Stimulated activated CD8-positive, alpha-beta memory T cell treated with anti-CD3 and anti-CD28 coated beads, Interleukin-4, amount 100 ng/mL, for 48 hours (primary cell): ENCODE measurements around the gene DNAJC27.

Experiments used
- DNase-seq: peaks from one replicate; pipeline ENCODE4 v3.0.0-alpha.2; 2020

DNAJC27 gene

DNA sequence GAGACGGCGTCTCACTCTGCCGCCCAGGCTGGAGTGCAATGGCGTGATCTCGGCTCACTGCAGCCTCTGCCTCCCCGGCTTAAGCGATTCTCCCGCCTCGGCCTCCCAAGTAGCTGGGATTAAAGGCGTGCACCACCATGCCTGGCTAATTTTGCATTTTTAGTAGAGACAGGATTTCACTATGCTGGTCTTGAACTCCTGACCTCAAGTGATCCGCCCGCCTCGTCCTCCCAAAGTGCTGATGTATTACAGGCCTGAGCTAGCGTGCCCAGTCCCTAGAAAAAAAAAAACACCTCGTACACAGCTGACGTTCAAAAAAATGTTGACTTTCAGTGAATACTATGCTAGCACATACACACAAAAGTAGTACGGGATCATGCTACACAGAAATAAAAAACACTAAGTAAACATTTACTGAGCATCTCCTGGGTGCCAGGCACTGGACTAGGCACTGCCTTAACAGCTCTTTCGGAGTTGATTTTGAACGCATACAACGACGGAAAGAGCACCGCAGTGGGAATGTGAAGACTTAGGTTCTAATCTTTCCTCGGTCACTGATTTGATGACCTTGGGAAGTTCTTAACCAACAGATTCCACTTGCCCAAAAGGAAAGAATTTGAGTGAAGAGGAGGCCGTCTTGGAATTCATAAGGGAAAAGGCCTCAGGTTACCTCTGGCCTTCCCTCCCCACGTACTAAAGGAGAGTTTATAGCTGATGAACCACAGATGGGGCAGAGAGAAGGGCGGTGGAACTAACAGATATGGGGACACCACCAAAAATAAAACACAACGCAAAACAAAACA is 1.1 kb downstream of the DNAJC27 start:
- no peak for DNase-seq

DNA sequence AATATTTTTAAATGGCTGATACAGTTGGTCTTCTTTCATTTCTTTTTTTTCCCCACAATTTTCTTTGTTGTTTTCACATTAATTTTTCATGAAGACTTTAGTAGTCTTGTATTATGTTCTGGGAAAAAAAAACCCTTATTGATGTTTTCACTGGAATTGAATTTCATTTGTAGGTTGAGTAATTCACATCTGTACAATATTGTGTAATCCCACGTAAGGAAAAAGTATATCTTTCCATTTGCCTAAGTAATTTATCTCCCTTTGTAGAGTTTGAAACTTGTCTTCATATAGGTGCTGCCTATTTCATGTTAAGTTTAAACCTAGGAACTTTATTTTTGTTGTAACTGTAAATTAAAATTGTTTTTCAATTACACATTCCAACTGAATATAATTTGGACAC is 2.0 kb downstream of the DNAJC27 start:
- no peak for DNase-seq

DNA sequence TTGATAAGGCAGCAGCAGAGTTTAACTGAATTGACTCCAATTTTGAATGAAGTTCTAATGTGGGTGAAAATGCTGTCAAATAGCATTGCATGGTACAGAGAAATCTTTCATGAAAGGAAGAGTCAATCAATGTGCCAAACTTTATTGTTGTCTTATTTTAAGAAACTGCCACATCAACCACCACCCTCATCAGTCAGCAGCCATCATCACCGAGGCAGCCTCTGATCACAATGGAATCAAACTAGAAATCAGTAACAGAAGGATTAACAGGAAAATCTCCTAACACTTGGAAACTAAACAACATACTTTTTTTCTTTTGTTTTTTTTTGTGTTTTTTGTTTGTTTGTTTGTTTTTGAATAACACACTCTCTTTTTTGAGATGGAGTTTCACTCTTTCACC is 9.9 kb downstream of the DNAJC27 start:
- no peak for DNase-seq

- DNase-seq: no peak
Observed at GRCh38 chr2:24959761-24960160, 12.0 kb downstream of the DNAJC27 start.

DNA sequence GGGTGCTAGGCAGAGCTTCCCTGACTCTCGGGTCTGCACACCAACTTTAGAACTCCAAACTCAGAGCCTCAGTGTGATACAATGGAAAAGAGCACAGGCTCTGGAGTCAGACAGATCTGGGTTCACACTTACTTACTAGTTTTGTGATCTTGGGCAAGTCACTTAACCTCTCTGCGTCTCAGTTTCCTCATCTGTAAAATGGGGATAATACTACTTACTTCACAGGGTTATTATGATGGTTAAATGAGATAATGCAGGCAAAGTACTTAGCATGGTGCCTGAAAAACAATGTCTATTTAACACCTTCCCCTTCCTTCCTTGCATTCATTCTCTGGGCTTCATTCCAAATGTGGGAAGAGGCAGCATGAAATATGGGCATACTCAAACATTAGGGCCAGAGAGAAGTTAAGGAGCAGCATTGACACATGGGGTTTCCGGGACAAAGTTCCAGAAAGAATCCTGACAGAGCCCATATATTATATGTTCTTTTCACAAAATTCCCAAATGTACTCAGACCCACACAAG is 13.3 kb downstream of the DNAJC27 start:
- DNase-seq: no peak

GRCh38 chr2:24957976-24958375 is 13.8 kb downstream of the DNAJC27 start:
- DNase-seq: no peak

DNA sequence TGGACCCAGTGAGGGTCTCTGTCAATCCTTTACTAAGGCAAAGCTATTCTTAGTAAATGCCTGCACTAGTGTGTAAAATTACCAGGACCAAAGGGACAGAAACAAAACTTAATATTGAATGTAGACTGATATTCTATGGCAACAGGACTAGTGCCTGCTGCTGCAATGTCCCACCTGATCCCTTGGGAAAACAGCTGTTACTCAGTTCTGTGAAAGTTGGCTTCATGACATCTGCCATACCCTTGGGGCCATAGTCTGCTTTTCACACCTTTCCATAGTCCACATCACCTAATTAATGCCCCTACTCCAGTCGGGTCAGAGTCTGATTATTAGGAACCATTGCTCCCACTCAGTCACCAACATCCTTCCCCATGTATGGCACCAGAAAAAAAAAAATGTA is 14.5 kb downstream of the DNAJC27 start:
- DNase-seq: no peak

DNA sequence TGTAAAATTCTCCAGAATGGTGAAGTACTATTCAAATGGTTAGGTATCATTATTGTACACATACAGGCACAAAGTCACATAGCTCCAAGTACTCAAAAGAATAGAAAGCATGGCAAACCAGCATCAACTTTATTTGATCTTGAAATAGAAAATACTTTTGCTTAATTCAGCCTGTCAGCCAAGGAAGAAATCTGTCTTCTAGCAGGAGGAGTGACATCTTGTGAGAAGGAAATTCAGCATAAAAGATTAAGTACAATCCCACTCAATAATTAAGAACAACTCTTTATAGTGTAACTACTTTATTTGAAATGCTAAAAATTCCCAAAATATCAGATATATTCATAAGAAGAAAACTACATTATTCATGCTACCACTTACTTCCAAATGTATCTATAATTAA is 15.8 kb downstream of the DNAJC27 start:
- no peak for DNase-seq

- DNase-seq: no peak
Observed at GRCh38 chr2:24955232-24955631, 16.5 kb downstream of the DNAJC27 start.

- DNase-seq: no peak
Observed at GRCh38 chr2:24950102-24950501, 21.7 kb downstream of the DNAJC27 start.

DNA sequence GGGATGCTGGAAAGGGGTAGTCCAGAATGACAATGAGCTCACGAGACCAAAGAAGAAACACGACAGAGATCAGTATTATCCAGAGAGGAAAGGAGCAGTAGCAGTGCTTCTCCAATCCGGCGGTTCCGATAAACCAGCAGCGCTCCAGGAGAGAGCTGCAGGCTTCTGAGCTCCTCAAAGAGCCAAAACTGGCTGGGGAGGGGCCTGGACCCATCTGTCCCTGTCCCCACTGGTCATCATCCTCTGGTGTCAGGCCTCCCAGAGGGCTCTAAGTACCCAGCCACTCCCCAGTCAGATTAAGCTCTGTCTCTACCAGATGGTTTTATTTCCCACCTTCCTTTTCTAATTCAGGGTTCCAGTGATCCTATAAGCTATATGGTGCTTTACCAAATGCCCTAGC is 23.2 kb downstream of the DNAJC27 start:
- DNase-seq: no peak

DNA sequence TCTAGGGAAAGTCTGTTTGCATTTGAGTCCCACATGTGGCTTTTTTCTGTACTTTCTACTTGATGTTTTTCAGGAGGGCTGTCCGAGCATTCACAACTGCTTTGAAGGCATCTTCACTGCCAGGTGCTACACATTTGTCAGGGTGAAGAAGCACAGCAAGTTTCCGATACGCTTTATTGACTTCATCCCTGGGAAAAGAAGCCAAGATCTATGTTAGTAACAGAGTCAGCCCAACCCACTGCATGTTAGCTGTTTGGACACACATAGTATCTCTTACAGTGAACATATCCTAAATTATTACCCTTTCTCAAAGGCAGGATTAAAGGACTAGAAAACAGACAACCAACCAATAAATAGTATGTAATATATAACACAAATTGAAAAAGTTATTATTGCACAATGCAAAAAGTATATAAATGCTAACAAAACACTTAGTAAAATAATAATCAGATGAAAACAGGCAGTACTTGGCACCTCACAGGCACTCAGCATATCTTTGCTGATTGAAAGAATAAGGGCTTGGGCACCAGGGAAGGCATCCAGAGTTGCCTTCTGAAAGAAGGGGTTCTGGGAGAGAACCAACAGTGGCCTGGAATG is 24.1 kb downstream of the DNAJC27 start:
- no peak for DNase-seq

GRCh38 chr2:24945907-24946306 is 25.8 kb downstream of the DNAJC27 start:
- DNase-seq: no peak

DNA sequence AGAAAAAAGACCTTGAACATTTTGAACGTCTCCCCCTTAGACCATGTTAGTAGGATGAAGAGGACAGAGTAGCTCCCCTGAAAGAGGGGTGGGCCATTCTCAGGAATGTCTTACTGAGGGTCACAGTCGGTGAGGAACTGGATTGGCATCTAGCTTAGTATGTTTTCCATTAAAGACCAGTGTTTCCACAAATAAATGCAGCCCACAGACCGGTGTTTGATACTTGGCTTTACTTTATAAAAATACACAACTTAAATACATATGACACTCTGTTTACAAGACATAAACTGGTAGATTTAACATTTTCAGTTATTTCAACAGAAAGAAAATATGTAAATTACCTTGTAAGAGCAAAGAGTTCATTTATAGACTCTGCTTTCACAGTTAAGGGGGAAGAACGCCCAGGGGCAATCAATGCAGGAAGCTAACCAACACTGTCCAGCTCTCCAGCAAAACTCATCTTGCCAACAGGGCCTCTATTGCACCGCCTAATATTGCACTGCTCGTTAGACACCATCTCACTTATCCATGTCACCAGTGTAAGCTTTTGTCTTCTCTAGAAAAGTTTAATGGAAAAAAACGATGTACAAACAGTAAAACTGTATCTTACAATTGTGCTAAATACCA is 28.2 kb downstream of the DNAJC27 start:
- DNase-seq: no peak

DNA sequence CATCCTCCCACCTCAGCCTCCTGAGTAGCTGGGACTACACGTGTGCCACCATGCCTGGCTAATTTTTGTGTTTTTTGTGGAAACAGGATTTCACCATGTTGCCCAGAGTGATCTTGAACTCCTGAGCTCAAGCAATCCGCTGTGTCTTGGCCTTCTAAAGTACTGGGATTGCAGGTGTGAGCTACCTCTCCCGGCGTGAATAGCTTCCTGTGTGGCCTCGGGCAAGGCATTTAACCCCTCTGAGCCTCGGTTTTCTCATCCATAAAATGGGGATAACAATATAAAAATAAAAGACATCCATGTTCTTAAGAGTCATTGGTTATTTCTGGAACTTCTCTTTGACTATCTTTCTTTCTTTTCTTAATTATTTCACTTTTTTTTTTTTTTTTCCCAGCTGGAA is 32.4 kb downstream of the DNAJC27 start:
- DNase-seq: no peak

- DNase-seq: no peak
Observed at GRCh38 chr2:24937236-24937635, 34.5 kb downstream of the DNAJC27 start.

DNA sequence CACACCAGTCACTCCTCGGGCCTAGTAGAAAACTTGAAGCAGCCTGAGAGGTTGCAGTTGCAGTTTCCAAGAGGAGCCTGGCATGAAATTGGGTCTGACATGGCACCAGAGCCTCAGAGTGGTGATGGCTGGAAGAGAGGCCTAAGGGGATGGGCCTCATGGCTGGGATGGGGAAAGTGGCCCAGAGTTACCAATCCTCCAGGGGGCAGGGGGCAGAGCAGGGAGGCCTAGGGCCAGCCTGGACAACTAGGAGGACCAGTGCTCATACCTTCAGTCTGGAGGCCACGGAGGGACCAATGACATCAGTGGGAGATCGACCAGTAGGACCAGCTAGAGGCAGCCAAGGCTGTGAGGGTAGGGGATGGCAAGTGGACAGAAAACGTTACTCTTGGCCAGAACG is 36.6 kb downstream of the DNAJC27 start:
- no peak for DNase-seq

DNA sequence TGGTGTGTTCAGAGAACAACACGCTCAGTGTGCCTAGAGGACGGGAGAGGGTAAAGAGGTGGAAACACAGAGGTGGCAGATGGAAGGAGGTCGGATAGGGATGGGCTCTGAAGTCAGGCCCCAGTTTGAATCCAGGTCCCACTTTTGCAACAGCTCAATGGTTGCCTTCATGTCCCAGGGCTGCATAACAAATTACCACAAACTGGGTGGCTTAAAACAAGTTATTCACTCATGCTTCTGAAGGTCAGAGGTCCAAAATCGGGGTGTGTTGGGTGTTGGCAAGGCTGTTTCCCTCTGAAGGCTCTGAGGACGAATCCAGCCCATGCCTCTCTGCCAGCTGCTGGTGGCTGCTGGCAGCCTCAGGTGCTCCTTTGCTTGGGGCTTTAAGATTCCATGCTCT is 39.0 kb downstream of the DNAJC27 start:
- DNase-seq: no peak

GRCh38 chr2:24930768-24931167 is 41.0 kb downstream of the DNAJC27 start:
- peak; percentile 56 for DNase-seq

GRCh38 chr2:24929230-24929629 is 42.5 kb downstream of the DNAJC27 start:
- DNase-seq: no peak

GRCh38 chr2:24928036-24928435 is 43.7 kb downstream of the DNAJC27 start:
- no peak for DNase-seq

- DNase-seq: peak; percentile 62
Observed at GRCh38 chr2:24926602-24927252, 45.0 kb downstream of the DNAJC27 start.

GRCh38 chr2:24926220-24926601 is 45.5 kb downstream of the DNAJC27 start:
- DNase-seq: no peak

- DNase-seq: no peak
Observed at GRCh38 chr2:24925815-24926214, 45.9 kb downstream of the DNAJC27 start.
